ENCODE measurements around the gene CKLF. TPM values are rescaled to one million over a fixed set of nuclear protein-coding genes. Genes with fewer than 3 reads are reported as not detected.
A peak's percentile ranks its signal among the peaks of the same experiment; 100 is the strongest.
"Not testable (repeated sequence)": the region's sequence is repeated elsewhere in the genome, so short reads cannot be mapped to it uniquely, and the experiment has no call there.

CKLF gene, protein sequence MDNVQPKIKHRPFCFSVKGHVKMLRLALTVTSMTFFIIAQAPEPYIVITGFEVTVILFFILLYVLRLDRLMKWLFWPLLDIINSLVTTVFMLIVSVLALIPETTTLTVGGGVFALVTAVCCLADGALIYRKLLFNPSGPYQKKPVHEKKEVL
- polyA plus RNA-seq (2012; ENCODE audit: insufficient read depth, insufficient read length): 665 TPM

DNA sequence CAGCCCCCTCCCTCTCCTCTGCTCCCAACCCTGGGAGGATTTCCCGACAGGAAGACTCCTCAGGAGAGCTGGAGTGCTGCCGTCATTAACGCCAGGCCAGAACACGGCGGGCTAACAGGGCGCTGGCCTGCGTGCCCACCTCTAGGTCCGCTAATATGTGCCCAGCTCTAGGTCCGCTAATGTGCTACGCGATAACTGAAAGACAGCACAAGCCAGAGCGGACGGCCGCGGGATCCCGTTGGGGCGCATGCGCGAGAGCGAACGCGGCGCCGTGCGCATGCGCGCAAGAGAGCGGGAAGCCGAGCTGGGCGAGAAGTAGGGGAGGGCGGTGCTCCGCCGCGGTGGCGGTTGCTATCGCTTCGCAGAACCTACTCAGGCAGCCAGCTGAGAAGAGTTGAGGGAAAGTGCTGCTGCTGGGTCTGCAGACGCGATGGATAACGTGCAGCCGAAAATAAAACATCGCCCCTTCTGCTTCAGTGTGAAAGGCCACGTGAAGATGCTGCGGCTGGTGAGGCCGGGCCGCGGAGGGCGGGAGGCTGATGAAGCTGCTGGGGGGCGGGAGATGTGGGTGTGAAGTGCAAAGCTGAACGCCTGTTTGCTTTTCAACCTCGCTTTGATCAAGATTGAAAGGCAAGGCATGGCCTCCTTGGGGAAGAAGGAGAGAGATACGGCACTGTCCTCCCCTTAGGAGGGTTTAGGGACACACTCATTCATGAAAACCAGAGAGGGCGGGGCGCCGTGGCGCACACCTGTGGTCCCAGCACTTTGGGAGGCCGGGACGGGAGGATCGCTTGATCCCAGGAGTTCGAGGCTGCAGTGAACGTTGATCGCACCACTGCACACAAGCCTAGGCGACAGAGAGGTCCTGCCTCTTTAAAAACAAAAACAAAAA is at the start of gene CKLF:
Gene CKLF, plus strand, starts transcription at position 291 of the 892 bp plus-strand sequence. Its CDS starts 140 bp downstream, at position 431.
- DNase-seq (ENCODE audit: low read depth, low spot score): peak; percentile 89
- H3K4me3 ChIP-seq (ENCODE audit: low read length): peak within 1 kb of the TSS; percentile 93

DNA sequence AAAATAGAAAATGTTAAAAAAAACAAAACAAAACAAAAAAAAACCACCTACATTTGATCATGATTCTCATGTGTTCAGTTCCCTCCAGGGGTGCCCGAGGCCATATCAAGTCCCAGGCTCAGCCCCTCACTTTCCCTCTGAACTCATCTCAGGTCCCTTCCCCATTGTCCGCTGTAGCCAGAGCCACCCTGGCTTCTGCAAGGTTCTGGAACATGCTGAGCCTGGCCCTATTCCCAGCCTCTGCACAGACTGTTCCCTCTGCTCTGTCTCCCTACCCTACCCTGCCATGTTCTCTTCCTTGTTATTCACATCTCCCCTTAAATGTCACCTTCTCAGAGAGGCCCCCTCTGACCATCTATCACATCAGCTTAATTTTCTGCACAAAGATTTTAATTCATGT is 49.3 kb upstream of the CKLF start:
- H3K4me3 ChIP-seq (ENCODE audit: low read length): no peak overlapping the region
- DNase-seq (ENCODE audit: low read depth, low spot score): no peak

DNA sequence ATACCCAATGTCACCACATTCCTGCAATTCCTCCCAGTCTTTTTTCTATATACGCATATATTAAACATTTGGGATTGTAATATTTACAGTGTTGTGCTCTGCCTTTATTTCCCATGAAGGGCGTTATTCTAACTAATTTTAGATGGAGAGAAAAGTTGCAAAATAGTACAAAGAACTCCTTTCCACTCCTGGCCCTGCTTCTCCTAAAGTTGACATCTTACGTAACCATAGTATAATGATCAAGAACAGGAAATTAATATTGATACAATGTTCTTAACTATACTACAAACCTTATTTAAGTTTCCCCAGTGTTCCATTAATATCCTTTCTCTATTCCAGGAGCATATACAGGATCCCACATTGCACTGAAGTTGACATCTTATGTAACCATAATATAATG is 48.8 kb upstream of the CKLF start:
- H3K4me3 ChIP-seq (ENCODE audit: low read length): no peak overlapping the region

DNA sequence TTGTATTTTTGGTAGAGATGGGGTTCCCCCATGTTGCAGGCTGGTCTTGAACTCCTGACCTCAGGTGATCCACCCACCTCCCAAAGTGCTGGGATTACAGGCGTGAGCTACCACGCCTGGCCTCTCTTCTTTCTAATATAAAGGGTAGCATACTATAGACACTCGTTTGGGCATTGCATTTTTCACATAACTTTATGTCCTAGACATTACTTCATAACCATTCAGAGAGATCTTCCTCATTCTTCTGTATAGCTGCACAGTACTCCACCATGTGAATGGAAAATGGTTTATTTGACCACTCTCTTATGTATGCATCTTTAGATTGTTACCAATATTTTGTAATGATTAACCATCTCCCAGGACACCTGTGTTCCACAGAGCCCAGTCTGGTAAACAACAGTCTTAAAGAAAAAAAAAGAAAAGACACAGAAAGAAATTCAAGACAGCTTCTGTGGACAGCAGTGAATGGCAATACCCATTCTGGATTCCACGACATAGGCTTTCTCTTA is 44.6 kb upstream of the CKLF start:
- H3K4me3 ChIP-seq (ENCODE audit: low read length): no peak overlapping the region
- no peak for DNase-seq (ENCODE audit: low read depth, low spot score)

More for the DNA sequence above, 48.8 kb upstream of the CKLF start:
- no peak for DNase-seq (ENCODE audit: low read depth, low spot score)

DNA sequence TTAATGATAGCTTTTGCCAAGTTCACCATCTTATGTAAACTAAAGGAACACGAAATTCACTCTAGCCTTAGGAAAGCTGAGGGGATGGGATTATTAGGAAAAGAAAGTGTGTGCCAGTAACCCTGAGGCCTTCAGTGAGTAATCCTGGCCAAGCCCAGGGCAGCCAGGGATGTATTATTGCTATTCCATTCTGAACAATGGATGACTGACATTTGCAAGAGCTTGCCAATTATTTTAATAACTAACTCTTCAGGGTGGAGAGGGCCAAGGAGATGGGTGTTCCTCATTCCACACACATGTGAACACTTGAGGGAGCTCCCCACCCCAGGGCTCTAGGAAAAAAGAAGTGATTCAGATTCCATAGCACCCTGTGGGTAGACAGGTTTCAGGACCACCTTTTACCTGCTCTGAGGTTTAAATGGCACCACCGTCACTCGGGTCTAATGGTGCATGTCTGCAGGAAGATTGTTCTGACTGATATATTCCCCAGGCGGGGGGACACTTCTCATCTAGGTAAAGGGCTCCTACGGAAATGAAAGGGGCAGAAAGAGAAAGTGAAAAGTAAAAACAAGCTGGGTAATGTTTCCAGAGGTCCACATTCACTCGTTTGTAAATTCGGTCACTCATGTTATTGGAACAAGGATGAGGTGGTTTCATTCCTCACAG is 44.0 kb upstream of the CKLF start:
- H3K4me3 ChIP-seq (ENCODE audit: low read length): no peak overlapping the region
- no peak for DNase-seq (ENCODE audit: low read depth, low spot score)

DNA sequence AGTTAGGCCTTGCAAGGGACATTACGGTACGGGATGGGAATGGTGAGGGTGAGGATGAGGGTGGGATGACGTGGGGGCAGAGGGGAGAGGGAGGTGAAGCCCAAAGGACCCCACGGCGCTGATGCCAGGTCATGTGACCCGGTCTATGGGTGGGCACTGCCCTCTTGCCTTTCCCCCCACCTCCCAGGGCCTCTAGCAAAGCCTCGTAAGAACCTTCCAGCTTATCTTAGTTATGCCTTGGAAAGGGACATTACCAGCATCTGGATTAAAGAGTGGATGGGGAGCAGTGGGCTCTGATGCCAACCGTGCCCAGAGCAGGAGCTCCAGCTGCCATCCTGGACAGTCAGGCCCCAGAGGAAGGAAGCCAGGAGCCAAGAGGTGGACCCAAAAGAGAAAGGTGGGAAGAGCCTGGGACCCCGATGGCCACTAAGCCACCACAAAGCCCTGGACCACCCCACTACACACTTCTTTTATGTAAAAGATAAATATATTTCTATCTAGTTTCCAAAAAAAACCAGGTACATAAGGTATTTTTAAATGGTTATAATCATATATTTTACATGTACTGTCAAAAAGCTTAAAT is 43.4 kb upstream of the CKLF start:
- DNase-seq (ENCODE audit: low read depth, low spot score): no peak
- no peak overlapping the region for H3K4me3 ChIP-seq (ENCODE audit: low read length)

DNA sequence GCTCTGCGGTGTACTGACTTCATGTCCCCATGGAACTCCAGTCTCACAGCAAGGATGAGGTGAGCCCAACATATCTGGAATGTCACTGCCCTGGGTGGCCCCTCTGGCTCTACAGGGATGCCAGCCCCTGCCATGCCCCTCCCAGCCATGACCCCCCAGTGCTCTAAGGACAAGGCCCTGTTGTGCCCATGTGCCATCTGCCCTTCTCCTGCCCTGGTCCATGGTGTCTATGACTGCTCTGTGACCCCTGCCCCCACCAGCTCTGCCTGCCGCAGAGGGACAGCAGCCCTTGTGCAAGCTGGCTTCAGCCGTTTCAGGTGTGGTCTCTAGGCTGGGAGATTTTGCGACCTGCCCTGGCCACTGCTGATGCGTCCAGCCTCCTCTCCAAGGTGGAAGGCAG is 42.8 kb upstream of the CKLF start:
- DNase-seq (ENCODE audit: low read depth, low spot score): no peak
- no peak overlapping the region for H3K4me3 ChIP-seq (ENCODE audit: low read length)

DNA sequence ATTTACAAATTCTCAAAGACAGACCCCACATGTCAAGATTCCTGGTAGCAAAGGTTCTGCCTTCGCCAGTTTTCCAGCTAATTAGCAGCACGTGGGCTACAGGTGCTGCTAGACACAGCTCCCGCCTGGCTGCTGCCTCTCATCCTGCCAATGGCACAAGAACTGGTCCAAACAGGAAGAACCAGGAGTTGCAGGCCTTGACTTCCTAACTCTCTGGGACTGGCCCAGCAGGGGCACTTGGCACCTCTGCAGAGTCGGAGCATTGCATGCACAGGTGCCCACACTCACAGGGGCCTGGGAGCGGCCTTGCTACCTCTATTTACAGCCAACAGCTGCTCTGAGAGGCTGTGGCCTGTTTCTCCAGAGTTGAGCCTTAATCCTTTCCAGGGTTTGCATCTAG is 42.1 kb upstream of the CKLF start:
- H3K4me3 ChIP-seq (ENCODE audit: low read length): no peak overlapping the region
- DNase-seq (ENCODE audit: low read depth, low spot score): no peak

DNA sequence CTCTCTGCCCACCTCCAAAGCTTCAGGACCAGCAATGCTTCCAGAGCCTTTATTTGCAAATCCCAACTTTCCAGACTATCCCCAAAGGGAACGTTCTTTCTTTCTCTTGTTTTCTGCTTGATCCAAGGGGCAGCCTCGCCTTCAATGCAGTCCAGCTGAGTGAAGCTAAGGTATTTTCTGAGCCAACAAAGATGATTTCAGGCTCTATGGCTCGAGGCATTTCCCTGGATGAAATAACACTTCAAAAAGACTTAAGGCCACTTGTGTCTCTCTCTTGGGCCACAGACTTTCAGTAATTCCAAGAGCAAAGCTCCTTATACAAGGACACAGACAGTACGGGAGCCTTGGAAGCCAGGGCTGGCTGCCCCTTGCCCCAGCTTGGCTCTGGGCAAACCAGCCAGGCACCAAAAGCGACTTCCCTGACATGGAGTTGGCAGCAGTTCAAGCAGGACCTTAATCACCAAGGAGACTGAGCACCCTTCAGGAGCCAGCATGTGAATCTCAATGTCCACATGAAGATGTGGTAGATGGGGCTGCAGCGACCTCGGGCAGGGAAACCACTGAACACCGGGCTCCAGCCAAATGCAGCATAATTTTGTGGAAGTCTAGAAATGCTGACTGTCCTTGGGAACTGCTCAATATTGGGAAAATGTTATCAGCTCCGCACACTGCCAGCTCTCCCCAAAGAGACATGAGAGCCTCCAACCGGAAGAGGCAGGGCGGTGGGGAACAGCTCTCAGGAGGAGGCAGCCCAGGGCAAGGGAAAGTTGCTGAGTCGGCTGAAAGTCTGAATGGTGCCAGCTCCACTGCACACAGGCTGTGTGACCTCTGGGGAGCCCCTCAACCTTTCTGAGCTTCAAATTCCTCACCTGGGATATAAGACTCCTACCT is 41.4 kb upstream of the CKLF start:
- DNase-seq (ENCODE audit: low read depth, low spot score): no peak
- H3K4me3 ChIP-seq (ENCODE audit: low read length): no peak overlapping the region

DNA sequence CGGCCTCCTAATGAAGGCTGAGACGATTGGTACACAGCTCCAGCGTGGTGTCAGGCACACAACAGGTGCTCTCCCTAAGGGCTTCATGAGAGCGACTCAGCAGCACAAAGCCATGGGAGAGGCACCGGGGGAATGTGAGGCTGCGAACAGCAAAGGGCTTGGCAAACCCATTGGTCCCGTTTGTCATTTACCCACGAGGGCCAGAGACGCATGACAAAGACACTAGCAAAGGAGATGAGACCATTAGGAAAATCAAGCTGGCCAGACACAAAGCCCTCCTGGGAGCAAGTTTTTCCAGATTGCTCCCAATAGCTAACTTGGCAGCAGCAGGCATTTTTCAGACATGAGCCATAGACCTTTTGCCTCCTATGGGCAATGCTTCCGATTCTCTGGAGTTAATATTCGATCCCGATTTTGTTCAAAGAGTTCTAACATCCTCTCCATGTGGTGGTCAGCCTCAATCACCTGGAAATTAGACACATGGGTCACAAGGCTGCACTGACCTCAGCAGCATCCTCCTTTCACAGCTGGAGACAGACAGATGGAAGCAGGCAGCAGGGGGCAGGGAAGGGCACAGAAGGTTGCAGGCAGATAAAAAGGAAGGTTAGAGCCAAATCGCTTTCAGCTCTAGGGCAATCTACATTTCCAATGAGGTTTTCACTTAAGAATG is 40.6 kb upstream of the CKLF start:
- DNase-seq (ENCODE audit: low read depth, low spot score): no peak
- no peak overlapping the region for H3K4me3 ChIP-seq (ENCODE audit: low read length)

DNA sequence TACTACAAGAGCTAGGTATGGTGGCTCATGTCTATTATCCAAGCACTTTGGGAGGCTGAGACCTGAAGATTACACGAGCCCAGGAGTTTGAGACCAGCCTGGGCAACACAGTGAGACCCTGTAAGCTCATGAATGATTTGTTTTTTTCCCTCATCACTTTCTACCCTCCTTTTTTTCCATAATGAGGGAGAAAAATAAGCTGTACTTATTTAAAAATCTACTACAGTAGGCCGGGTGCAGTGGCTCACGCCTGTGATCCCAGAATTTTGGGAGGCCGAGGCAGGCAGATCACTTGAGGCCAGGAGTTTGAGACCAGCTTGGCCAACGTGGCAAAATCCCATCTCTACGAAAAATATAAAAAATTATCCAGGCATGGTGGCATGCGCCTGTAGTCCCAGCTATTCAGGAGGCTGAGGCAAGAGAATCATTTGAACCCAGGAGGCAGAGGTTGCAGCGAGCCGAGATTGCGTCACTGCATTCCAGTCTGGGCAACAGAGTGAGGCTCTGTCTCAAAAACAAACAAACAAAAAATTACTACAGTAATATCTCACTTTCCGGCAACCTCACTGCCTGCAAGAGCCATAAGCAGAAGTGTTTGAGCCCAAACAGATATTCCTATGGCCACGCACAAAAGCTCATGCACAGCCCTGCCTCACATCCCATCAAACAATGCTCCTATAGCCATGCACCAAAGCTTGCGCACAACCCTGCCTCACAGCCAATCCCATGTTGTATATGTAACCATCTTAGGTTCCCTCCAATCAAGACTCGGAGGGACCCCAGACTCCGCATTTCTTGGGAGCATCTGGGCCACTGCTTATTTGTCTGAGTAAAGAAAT is 39.9 kb upstream of the CKLF start:
- no peak overlapping the region for H3K4me3 ChIP-seq (ENCODE audit: low read length)
- no peak for DNase-seq (ENCODE audit: low read depth, low spot score)

DNA sequence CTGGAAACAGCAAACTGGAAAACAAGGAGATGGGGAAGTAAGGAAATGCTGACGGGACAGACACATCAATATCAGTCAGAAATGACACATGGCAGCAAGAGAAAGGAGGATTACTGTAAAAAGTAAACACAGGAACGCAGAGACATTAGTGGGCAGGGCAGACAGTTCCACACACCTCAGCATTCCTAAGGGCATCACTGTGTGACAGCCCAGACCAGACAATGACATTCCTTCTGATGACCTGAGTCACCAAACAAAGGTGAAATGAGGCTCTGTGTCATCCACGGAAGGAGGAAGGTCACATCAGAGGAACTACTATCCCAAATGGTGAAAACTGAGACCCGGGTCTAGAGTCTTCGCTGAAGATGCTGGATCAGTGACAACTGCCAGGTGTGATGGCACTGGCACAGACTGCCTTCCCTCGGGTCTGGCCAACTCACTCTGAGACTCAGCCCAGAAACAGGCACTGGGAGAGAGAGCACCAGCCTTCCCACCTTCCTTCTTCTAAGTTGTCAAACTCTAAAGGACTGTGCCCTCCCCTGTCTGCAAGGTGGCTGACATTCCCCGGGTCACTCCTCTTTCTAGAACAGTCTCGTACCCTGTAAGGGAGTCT is 39.2 kb upstream of the CKLF start:
- H3K4me3 ChIP-seq (ENCODE audit: low read length): no peak overlapping the region
- no peak for DNase-seq (ENCODE audit: low read depth, low spot score)

DNA sequence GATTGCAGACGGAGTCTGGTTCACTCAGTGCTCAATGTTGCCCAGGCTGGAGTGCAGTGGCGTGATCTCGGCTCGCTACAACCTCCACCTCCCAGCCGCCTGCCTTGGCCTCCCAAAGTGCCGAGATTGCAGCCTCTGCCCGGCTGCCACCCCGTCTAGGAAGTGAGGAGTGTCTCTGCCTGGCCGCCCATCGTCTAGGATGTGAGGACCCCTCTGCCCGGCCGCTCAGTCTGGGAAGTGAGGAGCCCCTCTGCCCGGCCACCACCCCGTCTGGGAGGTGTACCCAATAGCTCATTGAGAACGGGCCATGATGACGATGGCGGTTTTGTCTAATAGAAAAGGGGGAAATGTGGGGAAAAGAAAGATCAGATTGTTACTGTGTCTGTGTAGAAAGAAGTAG is 38.0 kb upstream of the CKLF start:
- H3K4me3 ChIP-seq (ENCODE audit: low read length); DNase-seq (ENCODE audit: low read depth, low spot score): not testable (repeated sequence)

DNA sequence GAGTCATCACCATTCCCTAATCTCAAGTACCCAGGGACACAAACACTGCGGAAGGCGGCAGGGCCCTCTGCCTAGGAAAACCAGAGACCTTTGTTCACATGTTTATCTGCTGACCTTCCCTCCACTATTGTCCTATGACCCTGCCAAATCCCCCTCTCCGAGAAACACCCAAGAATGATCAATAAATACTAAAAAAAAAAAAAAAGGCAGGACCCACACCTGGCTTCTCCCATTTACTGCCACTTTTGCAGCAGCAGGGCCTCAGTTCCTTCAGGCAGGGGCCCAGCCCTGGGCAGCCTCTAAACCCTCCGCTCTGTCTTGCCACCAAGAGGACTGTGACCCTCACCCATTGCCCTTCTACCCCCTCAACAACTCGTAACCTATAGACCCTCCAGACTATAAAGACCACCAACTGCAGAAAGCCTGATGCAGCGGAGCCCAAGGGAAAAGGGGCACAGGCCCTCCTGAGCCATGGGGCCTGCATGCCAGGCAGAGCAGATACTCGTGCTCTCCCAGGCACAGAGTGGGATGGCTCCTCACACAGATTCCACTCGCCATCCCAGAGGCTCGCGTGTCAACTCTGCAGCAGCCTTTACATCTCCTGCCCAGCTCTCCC is 37.3 kb upstream of the CKLF start:
- not testable (repeated sequence) for H3K4me3 ChIP-seq (ENCODE audit: low read length); DNase-seq (ENCODE audit: low read depth, low spot score)

DNA sequence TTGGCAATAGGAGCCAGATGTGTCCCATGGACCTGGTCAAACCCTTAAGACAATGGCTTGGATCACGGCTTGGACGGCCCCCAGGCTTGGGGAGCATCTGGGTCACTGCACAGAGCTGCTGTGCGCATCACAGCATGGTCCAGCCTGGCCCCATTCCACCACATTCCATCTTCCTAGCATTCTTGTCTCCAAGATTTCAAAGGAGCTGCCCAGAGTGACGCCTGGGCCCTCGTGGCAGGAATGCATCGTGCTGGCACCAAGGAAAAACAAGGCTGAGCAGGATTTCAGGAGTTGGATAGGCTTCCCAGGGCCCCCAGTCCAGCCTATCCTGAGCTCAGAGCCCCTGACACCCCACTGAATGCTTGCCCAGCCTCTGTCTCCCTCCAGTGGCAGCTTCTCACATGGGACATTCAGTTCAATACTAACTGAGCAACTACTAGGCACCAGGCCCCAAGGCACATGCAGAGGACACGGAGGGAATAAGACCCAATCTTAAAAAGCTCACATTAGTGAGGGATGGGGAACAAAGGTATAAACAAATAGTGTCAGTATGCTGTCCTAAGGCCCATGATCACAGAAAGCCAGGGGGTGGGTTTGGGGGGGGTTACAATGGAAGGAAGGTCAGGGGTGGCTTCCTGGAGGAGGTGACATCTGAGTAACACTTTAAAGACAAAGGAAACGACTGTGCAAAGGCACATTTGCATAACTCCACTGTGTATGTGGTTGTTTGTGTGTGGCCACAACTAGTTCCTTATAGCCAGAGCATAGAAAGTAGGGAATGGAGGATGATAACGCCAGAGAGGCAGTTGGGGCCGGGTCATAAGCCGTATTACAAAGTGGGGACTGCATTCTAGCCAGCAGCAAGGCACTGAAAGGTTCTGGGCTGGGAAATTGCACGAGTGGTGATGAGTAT is 36.5 kb upstream of the CKLF start:
- no peak overlapping the region for H3K4me3 ChIP-seq (ENCODE audit: low read length)
- no peak for DNase-seq (ENCODE audit: low read depth, low spot score)

DNA sequence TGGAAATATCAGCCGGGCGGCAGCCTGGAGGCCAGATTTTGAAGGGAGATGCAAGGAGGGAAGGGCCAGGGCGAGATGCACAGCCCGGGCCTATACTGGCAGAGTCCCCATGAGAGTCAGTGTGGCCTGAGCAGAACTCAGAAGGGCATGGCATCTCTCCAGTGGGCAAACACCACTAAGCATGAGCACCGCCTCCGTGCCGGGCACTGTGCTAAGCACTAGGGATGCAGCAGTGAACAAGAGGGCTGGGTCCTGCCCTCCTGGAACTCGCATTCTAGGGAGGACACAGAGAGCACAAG is 35.9 kb upstream of the CKLF start:
- DNase-seq (ENCODE audit: low read depth, low spot score): no peak

More for the DNA sequence above, 35.9 kb upstream of the CKLF start:
- H3K4me3 ChIP-seq (ENCODE audit: low read length): no peak overlapping the region

All from Jurkat, Clone E6-1 (cell line).